Astrocyte of the cerebellum (primary cell): ENCODE measurements around the gene MYOD1.
A peak's percentile ranks its signal among the peaks of the same experiment; 100 is the strongest.

Experiments
- DNase-seq: peaks from one replicate; pipeline ENCODE4 v3.0.0-alpha.2; 2011; ENCODE audit warnings: low read depth
- H3K4me3 ChIP-seq: 2 replicates; pipeline ENCODE4 v1.5.1; 2011; ENCODE audit warnings: mild to moderate bottlenecking, low read depth, low read length, moderate library complexity
- in situ Hi-C: cut with HindIII; loops from 2 replicates; pipeline ENCODE4 v1.10.0; 2017; ENCODE audit warnings: low sequenced_read_pairs
- TF ChIP-seq, protein P1 (sequence below): IDR thresholded peaks from 2 replicates; pipeline ENCODE4 v1.5.1; 2012; ENCODE audit warnings: low read length, low read depth, moderate library complexity, mild to moderate bottlenecking; ENCODE audit errors: missing control alignments

Gene MYOD1

DNA sequence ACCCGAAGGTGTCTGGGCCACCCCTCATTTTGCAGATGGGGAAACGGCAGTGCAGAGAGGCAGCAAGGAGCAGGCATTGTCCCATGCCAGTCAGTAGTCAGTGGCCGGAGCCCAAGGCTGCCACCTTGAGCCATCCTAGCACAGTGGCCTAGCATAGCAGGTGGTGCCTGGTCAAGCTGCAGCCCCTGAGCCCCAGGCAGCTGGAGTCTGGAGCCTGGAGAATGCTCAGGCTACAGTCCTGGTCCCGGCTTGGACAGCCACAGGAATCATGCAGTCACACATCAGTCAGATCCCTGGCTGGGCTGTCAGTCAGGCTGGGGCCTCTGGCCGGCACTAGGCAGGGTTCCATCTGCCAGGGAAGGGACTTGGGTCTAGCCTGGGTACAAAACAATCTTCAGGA lies 33.8 kb downstream of the MYOD1 start:
- in situ Hi-C loops: no loop called here
- TF ChIP-seq, protein P1, sequence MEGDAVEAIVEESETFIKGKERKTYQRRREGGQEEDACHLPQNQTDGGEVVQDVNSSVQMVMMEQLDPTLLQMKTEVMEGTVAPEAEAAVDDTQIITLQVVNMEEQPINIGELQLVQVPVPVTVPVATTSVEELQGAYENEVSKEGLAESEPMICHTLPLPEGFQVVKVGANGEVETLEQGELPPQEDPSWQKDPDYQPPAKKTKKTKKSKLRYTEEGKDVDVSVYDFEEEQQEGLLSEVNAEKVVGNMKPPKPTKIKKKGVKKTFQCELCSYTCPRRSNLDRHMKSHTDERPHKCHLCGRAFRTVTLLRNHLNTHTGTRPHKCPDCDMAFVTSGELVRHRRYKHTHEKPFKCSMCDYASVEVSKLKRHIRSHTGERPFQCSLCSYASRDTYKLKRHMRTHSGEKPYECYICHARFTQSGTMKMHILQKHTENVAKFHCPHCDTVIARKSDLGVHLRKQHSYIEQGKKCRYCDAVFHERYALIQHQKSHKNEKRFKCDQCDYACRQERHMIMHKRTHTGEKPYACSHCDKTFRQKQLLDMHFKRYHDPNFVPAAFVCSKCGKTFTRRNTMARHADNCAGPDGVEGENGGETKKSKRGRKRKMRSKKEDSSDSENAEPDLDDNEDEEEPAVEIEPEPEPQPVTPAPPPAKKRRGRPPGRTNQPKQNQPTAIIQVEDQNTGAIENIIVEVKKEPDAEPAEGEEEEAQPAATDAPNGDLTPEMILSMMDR: no peak
- no peak for DNase-seq

DNA sequence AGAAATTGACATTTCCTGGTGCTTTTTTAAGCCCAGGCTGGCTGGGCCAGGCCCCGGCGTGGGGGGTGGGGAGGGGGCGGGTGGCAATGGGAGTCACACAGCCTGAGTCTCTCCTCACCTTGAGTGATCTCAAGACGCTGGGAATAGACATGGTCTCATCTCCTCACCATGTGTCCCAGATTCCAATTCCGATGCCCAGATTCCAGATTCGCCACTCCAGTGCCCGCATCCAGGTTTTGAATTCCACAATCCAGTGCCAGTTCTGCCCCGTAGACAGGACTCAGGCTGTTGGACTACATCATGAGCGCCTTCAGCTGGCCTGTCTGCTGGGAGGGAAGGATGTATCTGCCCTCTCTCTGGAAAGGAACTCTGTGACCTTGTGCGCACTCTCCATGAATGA lies 34.3 kb downstream of the MYOD1 start:
- no peak overlapping the region for H3K4me3 ChIP-seq
- TF ChIP-seq, protein P1: no peak
- in situ Hi-C loops: no loop called here
- no peak for DNase-seq

More for the DNA sequence above, 33.8 kb downstream of the MYOD1 start:
- H3K4me3 ChIP-seq: no peak overlapping the region

DNA sequence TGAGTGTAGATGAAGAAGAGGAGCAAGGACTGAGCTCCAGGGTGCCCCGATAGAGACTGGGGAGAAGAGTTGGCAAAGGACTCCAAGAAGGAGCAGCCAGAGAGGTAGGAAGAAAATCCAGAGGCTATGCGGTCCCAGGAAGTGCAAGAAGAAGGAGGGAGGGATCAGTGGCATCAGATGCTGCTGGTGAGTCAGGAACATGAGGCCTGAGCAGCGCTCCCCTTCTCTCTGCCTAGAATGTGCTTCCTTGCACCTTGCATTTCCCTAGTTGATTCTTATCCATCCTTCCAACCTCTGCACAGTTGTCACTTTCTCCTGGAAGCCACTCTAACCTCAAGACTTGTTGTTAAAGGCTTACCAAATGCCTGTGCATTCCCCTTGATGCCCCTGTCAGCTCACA lies 36.5 kb downstream of the MYOD1 start:
- H3K4me3 ChIP-seq: no peak overlapping the region
- TF ChIP-seq, protein P1: no peak
- in situ Hi-C loops: no loop called here

DNA sequence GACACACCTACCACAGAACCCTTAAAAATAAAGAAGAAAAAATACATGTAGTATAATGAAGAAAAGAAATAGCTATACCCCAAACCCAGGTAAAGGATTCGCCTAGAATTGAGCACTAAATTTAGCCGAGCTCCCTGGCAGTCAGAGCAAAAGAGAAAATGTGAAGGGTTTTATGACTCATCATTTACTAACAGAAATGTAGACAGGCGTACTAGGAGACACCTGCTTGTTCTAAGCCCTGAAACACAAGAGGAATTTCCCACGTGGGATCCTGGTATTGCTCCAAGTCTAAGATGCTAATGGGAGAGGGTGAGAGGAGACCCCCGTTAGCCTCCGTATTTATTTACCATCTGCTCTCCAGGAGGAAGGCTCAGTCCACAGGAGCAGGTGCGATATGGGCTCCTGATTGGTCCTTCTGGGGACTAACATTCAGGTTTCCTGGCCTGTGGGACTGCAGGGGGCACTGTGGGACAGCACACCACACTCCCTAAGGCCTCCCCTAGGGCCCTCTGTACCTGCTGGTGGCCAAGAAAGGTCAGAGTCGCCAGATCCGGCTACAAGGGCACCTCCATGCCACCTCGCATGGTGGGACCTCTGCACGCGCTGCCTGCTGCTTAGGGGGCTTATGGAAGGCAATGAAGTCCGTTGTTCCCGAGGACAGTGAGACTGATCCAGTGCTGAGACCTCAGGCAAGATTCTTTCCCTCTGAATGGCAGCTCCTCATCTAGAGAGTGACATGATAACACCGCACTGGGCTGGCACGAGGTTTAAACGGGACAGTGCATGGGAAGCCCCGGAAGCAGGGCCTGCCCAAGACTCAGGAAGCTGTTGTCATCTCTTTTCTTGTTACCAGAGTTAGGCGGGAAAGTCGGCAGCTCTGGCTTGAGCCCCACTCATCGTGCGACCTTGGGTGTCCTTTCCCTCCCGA lies 41.0 kb downstream of the MYOD1 start:
- no peak overlapping the region for H3K4me3 ChIP-seq
- no peak for DNase-seq
- in situ Hi-C loops: no loop called here
- TF ChIP-seq, protein P1: peak; percentile 60

More for the DNA sequence above, 36.5 kb downstream of the MYOD1 start:
- DNase-seq: no peak

DNA sequence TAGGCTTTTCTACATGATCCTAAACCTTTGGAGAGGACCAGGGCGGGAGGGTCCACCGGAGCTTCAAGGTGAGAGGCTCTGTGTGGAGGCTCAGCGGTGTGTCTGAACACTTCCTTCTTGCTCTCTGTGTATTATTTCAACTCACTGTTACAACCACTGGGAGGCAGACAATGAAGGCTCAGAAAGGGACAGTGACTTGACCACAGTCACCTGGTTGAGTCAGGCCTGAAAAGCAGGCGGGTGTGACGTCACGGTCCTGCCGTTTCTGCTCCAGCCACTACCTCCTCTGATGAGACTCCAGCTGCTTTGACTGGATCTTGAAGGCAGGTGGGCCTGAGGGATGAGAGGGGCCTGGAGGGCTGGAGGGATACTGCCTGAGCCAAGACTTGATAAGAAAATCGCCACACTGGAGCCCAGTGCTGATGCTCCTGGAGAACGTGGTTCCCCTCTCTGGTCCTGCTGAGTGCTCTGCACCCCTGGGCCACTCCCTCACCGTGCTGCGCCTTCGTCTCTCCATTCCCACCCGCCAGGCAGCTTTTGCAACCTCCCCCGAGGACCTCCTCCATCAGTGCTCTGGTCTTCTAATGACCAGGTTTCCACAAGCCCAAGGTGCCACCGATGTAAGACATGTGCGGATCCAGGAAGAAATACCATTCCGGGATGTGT lies 43.1 kb downstream of the MYOD1 start:
- H3K4me3 ChIP-seq: no peak overlapping the region
- in situ Hi-C loops: no loop called here
- TF ChIP-seq, protein P1: no peak
- DNase-seq: no peak

DNA sequence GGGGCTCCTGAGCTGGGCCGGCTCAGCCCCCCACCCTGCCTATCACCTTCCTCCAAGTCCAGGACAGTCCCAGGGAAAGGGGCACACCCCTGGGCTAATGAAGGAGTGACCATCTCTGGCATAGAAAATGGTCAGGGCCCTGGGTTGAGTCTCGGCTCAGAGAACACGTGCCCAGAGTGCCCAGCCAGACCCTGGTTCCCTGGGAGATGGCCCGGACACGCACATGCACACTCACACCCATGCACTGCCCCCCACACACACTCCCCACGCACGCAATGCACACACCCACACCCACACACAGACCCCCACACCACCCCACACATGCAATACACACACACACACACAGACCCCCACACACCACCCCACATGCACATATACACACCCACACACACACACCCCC lies 43.9 kb downstream of the MYOD1 start:
- in situ Hi-C loops: no loop called here
- H3K4me3 ChIP-seq: no peak overlapping the region
- TF ChIP-seq, protein P1: no peak
- DNase-seq: no peak
